ENCODE measurements around the gene RNF214.

Gene RNF214

GRCh38 chr11:117197516-117198456 lies 34.7 kb upstream of the RNF214 start:
- FAIRE-seq = no peak
- TF ChIP-seq POU2F2 (IDR thresholded peaks at IDR 0.05; ENCODE audit: low read depth, low read length) (no peak), SPI1 (IDR thresholded peaks at IDR 0.05; ENCODE audit: low read depth, low read length) (no peak), POLR2A (IDR thresholded peaks at IDR 0.05; ENCODE audit: low read depth, low read length) (no peak), PAX5 (IDR thresholded peaks at IDR 0.05; ENCODE audit: insufficient read depth, low read length, severe bottlenecking) (no peak), POLR2AphosphoS5 (IDR thresholded peaks at IDR 0.05; ENCODE audit: low read depth, low read length) (no peak), TAF1 (IDR thresholded peaks at IDR 0.05; ENCODE audit: low read depth, low read length) (no peak)
- no peak for DNase-seq (ENCODE audit: insufficient read length, low spot score)

GRCh38 chr11:117198613-117199012 lies 33.9 kb upstream of the RNF214 start:
- TF ChIP-seq POLR2AphosphoS5 (IDR thresholded peaks at IDR 0.05; ENCODE audit: low read depth, low read length) = no peak
- TF ChIP-seq TAF1 (IDR thresholded peaks at IDR 0.05; ENCODE audit: low read depth, low read length) = no peak
- no peak for TF ChIP-seq POLR2A (IDR thresholded peaks at IDR 0.05; ENCODE audit: low read depth, low read length)
- TF ChIP-seq SPI1 (IDR thresholded peaks at IDR 0.05; ENCODE audit: low read depth, low read length) = no peak
- TF ChIP-seq PAX5 (IDR thresholded peaks at IDR 0.05; ENCODE audit: insufficient read depth, low read length, severe bottlenecking) = no peak
- TF ChIP-seq POU2F2 (IDR thresholded peaks at IDR 0.05; ENCODE audit: low read depth, low read length) = no peak
- no peak for FAIRE-seq

GRCh38 chr11:117199053-117199915 lies 33.2 kb upstream of the RNF214 start, which contains the start of gene TAGLN:
TAGLN (plus strand) TSS chr11:117199370; CDS start chr11:117203014, 3,644 bp downstream.
- no peak for FAIRE-seq

More at GRCh38 chr11:117198613-117199012, 33.9 kb upstream of the RNF214 start:
- DNase-seq (ENCODE audit: insufficient read length, low spot score) = no peak

GRCh38 chr11:117199916-117200812 lies 32.3 kb upstream of the RNF214 start:
- no peak for FAIRE-seq
- no peak for TF ChIP-seq POLR2A (IDR thresholded peaks at IDR 0.05; ENCODE audit: low read depth, low read length)
- no peak for TF ChIP-seq TAF1 (IDR thresholded peaks at IDR 0.05; ENCODE audit: low read depth, low read length)
- TF ChIP-seq PAX5 (IDR thresholded peaks at IDR 0.05; ENCODE audit: insufficient read depth, low read length, severe bottlenecking) = no peak
- no peak for TF ChIP-seq SPI1 (IDR thresholded peaks at IDR 0.05; ENCODE audit: low read depth, low read length)
- TF ChIP-seq POLR2AphosphoS5 (IDR thresholded peaks at IDR 0.05; ENCODE audit: low read depth, low read length) = no peak
- no peak for TF ChIP-seq POU2F2 (IDR thresholded peaks at IDR 0.05; ENCODE audit: low read depth, low read length)
- no peak for DNase-seq (ENCODE audit: insufficient read length, low spot score)

More at GRCh38 chr11:117199053-117199915, 33.2 kb upstream of the RNF214 start, which contains the start of gene TAGLN:
- no peak for DNase-seq (ENCODE audit: insufficient read length, low spot score)
- TF ChIP-seq TAF1 (IDR thresholded peaks at IDR 0.05; ENCODE audit: low read depth, low read length) = no peak
- TF ChIP-seq POLR2AphosphoS5 (IDR thresholded peaks at IDR 0.05; ENCODE audit: low read depth, low read length) = no peak

GRCh38 chr11:117200813-117201657 lies 31.4 kb upstream of the RNF214 start:
- no peak for DNase-seq (ENCODE audit: insufficient read length, low spot score)
- FAIRE-seq = no peak
- TF ChIP-seq SPI1 (IDR thresholded peaks at IDR 0.05; ENCODE audit: low read depth, low read length) = no peak
- no peak for TF ChIP-seq POLR2AphosphoS5 (IDR thresholded peaks at IDR 0.05; ENCODE audit: low read depth, low read length)
- no peak for TF ChIP-seq POLR2A (IDR thresholded peaks at IDR 0.05; ENCODE audit: low read depth, low read length)
- no peak for TF ChIP-seq POU2F2 (IDR thresholded peaks at IDR 0.05; ENCODE audit: low read depth, low read length)

- FAIRE-seq = no peak
These were observed 30.7 kb upstream of the RNF214 start for GRCh38 chr11:117201658-117202305.

GRCh38 chr11:117202386-117203068 lies 29.9 kb upstream of the RNF214 start:
- FAIRE-seq = no peak
- no peak for DNase-seq (ENCODE audit: insufficient read length, low spot score)
- TF ChIP-seq PAX5 (IDR thresholded peaks at IDR 0.05; ENCODE audit: insufficient read depth, low read length, severe bottlenecking) (no peak), POLR2AphosphoS5 (IDR thresholded peaks at IDR 0.05; ENCODE audit: low read depth, low read length) (no peak), TAF1 (IDR thresholded peaks at IDR 0.05; ENCODE audit: low read depth, low read length) (no peak), POLR2A (IDR thresholded peaks at IDR 0.05; ENCODE audit: low read depth, low read length) (no peak), SPI1 (IDR thresholded peaks at IDR 0.05; ENCODE audit: low read depth, low read length) (no peak), POU2F2 (IDR thresholded peaks at IDR 0.05; ENCODE audit: low read depth, low read length) (no peak)

More at GRCh38 chr11:117201658-117202305, 30.7 kb upstream of the RNF214 start:
- DNase-seq (ENCODE audit: insufficient read length, low spot score) = no peak
- no peak for TF ChIP-seq POLR2AphosphoS5 (IDR thresholded peaks at IDR 0.05; ENCODE audit: low read depth, low read length)
- no peak for TF ChIP-seq PAX5 (IDR thresholded peaks at IDR 0.05; ENCODE audit: insufficient read depth, low read length, severe bottlenecking)
- TF ChIP-seq POLR2A (IDR thresholded peaks at IDR 0.05; ENCODE audit: low read depth, low read length) = no peak
- no peak for TF ChIP-seq POU2F2 (IDR thresholded peaks at IDR 0.05; ENCODE audit: low read depth, low read length)
- TF ChIP-seq SPI1 (IDR thresholded peaks at IDR 0.05; ENCODE audit: low read depth, low read length) = no peak
- TF ChIP-seq TAF1 (IDR thresholded peaks at IDR 0.05; ENCODE audit: low read depth, low read length) = no peak
